AG08396 (cell line): Measurements from ENCODE around the gene MACROD2.

Experiments
- DNase-seq: peaks from one replicate; pipeline ENCODE4 v3.0.0; 2012; ENCODE audit warnings: low spot score, mixed read lengths

MACROD2 gene

GRCh38 chr20:15542655-15543054 is 1547.3 kb downstream of the MACROD2 start:
- no peak for DNase-seq

GRCh38 chr20:15544742-15545141 is 1549.4 kb downstream of the MACROD2 start:
- no peak for DNase-seq

GRCh38 chr20:15546525-15547023 is 1551.3 kb downstream of the MACROD2 start:
- no peak for DNase-seq

DNA sequence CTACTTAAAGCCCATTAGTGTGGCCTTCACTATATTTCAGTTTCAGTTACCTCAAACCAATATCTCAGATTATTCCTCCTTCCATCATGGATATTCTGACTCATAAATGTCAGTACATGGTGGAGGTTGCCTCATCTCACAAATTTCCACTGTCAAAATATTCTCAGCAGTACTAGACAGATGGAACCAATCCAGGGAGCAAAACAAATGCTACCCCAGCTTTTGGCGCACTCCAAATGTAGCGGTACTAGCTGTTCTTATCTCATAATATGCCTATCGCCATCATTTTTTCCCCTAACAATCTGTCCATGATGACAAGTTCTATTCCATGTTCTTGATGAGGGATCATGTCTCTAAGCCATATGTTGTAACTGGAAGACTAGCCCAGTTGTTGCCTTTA is 1551.8 kb downstream of the MACROD2 start:
- no peak for DNase-seq

DNA sequence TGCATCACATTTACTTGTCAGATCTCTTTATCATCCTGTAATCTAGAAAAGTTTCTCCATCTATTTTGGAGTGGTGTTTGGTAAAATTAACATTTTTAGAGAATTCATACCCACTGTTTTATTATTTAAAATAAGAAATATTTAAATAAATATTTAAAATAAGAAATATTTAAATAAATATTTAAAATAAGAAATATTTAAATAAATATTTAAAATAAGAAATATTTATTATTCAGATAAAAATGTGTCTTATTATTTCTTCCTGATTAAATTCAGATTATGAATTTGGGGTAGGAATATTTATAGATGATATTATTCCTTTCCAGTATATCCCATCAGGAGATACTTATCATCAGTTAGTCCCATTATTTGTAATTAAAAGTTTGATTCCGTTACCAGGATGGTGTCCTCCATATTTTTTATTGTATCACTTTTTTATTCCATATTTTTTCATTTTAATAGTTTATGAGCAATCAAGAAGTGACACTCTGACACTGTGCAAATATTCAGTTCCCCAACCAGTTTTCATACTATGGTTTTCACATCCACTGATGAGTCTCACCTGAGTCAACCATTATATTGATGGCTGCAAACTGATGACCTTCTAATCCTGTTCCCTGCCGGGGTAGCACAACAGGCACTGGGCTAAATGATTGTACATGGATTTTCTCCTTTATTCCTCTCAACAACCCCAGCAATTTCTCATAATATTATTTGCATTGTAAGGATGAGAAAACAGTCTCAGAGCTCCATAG is 1555.0 kb downstream of the MACROD2 start:
- no peak for DNase-seq

DNA sequence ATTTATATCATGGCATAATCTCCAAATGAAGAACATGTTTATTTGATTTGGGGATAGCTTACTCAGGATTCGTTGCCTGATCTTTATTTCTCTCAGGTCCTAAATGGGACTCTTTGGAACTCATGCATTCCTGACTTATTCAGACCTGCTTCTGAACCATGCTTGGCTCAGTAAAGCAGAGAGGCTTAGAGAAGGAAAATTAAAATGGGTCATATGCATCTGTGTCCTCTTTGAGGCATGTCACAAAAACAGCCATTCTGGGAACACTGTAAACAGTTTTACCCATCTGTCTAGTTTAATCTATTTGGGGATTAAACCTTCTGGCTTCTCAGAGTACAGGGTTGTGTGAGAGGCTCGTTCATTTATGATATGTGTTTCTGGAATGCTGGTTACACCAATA is 1560.6 kb downstream of the MACROD2 start:
- no peak for DNase-seq

DNA sequence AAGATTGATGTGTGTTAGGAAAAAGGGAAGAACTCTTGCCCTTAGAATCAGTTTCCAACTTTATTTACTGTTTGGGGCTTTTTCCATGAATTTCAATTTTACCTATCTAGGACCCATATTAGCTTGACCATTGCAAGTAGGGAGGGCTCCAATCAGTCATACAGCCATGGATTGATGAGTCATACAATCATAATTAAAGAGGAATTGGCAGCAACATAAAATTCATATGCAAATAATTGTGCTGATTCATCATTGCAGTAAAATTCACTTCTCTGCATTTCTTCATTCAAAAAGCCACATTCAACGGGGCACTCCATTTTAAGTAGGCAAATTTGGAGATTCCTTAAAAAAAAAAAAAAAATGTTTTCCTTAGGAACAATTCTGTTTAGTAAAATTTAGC is 1561.6 kb downstream of the MACROD2 start:
- DNase-seq = no peak

DNA sequence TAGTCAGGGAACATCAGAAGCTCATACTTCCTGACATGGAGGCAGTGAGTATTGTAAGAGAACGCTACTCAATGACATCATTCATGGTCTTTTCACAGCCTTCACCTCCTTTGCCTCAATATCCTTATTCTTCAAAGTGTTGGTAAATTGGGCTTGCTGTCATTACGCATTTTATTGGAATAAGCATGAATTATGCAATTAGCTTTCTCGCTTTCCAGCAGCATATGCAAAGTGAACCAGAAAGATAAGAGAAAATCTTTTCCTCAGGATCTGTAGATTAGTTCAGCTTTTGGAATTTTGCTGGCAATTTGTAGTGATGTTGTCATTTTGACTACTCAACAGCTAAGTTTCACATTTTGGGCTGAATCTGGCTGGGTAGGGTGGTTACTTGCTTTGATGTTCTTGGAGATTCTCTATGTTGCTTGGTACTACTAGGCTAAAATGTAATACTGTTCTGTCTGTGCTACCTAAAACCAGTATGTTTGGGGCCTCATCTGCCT is 1565.8 kb downstream of the MACROD2 start:
- no peak for DNase-seq

GRCh38 chr20:15561707-15562404 is 1566.5 kb downstream of the MACROD2 start:
- no peak for DNase-seq

DNA sequence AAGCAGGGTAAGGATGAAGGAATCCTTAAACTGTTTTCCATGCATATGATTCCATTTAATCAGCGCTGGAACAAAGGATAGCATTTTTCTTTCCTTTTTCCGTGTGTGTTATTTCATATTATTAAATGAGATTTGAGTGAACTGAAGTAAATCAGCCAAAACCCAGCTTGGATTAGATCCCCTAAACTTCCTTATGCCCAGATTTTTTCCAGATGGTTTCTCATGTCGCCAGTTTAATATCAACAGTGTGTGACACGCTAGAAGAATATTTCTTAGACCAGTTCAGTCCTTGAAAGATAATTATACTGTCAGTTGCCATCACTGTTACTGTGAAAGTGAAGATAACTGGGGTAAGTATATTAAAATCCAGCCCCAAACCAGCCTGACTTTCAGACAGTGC is 1568.5 kb downstream of the MACROD2 start:
- no peak for DNase-seq

DNA sequence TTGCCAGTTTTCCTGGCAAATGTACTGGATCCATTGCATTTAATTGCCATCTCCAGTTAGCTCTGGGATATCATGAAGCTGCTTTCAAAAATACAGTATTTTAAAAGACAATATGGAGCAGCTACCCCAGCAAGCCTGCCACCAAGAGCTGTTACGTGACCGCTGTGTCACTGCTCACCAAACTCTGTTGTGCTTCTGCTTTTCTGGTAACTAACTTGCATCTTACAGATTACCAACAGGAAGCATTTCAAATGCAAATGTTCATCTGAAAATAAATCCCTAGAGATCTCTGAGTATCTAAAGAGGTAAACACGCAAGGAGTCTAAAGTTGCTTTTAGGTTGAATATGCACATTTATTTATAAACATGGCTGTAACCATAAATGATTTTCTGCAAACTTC is 1569.7 kb downstream of the MACROD2 start:
- no peak for DNase-seq

GRCh38 chr20:15565786-15566185 is 1570.5 kb downstream of the MACROD2 start:
- no peak for DNase-seq

- no peak for DNase-seq
Observed at GRCh38 chr20:15567219-15567618, 1571.9 kb downstream of the MACROD2 start.

DNA sequence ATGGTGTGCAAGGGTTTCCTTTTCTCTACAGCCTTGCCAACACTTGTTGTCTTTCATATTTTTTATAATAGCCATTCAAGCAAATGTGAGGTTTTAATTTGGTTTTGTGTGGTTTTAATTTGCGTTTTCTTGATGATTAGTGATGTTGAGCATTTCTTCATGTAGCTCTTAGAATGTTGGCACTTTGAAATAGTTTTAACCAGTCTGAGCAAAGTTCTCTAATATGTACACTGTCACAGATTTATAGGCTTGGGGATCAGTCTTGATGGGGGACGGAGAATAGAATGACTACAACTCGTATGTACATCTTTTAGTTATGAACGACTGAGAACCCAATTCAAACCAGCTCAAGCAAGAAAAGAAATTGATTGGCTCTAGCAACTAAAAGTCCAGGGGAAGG is 1574.8 kb downstream of the MACROD2 start:
- DNase-seq = no peak

DNA sequence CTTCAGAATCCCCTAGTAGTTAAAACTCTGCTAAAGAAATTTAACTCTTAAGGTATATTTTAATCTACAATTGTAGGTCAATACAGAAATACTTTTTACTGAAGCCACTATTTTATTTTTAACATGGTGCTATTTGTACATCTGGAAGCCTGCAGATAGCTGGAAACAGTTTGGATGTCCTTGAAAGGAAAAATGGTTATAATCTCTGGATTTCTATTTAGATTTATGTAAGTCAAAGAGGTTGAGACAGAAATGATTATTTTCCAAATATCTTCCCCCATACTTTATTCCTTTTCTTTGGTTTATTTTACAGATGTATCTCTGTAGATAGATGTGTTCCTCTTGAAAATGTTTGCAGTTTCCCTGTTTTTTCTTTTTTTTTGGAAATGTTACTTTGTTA is 1575.7 kb downstream of the MACROD2 start:
- DNase-seq = no peak

DNA sequence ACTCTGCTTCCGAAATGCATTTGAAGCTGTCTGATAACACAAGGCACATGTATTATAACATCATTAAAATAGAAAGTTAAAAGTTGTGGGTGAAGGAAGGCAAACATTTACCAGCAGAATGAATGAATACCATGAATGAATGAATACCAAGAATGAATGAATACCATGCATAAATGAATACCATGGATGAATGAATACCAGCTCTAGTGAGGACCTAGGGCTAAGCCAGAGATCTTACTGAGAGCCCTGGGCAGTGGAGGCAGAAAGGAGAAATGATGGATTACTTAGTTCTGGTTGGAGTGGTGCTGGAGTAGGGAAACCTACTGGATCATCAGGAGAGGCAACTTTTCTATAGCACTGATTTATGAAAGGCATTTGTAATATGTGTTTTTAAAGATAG is 1579.9 kb downstream of the MACROD2 start:
- DNase-seq = no peak

GRCh38 chr20:15576411-15576810 is 1581.1 kb downstream of the MACROD2 start:
- DNase-seq = no peak

DNA sequence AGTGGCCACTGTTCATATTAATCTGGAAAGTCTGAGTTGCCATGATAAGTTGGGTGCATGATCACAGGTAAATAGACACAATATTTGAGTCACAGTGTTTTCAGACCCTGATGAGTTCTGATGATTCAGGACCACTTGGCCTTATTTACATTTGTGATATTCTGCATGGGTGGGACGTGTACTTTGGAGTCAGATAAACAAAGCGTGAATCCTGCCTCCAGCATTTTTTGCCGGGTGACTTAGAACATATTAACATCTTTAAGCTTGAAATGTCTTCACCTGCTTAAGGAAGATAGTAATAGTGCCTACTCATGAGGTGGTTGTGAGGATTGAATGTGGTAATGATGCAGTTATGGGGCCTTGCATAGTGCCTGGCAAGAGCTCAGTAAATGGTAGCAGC is 1582.8 kb downstream of the MACROD2 start:
- DNase-seq = no peak

- no peak for DNase-seq
Observed at GRCh38 chr20:15579688-15580087, 1584.4 kb downstream of the MACROD2 start.

GRCh38 chr20:15582146-15582760 is 1586.9 kb downstream of the MACROD2 start:
- no peak for DNase-seq

- DNase-seq = no peak
Observed at GRCh38 chr20:15584507-15584906, 1589.2 kb downstream of the MACROD2 start.

DNA sequence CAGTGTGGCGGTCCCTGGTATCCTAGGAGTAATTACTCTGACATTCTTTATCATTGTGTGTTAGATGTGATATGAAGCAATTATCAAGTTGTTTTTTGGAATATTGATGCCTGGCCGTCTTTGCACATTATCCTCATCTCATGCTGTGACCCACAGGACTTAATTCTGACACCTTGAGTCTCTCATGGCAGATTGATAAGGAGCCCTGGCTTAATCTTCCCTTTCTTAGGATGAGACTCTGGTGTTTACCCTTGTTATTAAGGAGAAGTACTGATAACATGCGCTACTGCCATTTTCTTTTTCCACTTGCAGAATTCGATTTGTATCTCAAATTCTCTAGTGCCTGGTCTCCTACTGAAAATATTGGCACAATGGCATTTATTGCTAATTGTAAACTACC is 1597.8 kb downstream of the MACROD2 start:
- no peak for DNase-seq

DNA sequence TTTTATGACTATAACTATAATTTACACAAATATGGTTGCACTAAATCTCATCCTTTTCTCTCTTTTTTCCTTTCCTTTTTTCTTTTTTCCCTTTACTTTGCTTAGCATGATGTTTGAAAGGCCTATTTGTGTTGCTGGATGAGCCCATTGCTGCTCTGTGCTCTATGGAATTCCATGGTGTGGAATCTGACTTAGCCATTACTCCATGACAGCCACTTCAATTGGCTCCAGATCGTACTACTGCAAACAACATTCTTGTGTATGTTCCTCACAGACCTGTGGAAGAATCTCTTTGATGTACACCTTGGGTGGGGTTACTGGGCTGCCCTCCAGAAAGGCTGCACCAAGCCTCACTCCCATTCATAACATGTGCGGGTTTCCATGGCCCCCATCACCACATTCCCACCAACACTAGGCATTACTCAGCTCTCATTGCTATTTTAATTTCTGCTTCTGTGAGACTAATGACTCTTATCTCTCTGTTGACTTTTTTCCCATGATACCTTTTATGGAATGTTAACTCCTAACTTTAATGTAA is 1598.9 kb downstream of the MACROD2 start:
- no peak for DNase-seq
